DMS53 (cell line): ENCODE data around the gene MRPL19.

Experiments used
- DNase-seq: peaks from one replicate; lab custom pipeline; 2025; lab: John Stamatoyannopoulos, UW

The MRPL19 gene

DNA sequence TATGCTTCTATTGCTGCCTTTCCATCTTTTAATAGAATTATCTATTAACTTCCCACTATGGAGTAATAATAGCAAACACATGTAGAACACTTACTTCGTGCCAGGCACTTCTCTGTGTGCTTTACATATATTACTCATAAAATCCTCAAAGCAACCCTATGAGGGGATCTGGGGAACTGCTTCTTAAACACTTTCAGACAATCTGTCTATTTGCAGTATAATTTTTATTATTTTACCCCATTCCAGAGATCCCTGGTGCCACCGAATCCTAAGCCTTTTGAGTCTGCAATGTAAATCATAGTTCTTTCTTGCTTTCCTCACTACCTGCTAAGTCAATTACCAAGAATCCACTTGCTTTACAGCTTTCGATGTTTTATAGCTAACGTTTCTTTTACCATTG is 89.7 kb downstream of the MRPL19 start:
- no peak for DNase-seq

DNA sequence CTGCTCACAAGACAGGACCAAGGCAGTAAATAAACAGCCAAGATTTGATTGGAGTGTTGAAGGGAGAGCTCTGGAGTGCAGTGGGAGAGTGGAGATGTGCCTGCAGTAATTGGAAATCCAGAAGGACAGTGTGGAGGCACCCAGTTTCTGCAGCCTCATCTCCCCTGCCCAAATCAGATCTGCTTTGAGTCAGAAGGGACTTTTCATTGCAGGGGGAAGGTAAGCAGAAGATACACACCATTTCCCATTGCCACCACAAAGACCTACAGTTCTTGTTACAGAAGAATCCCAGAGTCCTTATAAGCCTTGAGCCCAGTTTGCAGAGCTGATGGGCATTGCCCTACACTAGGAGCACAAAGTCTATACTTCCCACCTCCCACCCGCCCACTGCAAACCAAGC is 91.4 kb downstream of the MRPL19 start:
- DNase-seq: no peak
